HG03558 (cell line): ENCODE measurements around the gene HIVEP3.

ENCODE experiments used
- ATAC-seq: cut with Tn5 transposase; IDR thresholded peaks from one replicate; pipeline ENCODE4 v1.9.1; 2021; ENCODE audit warnings: moderate number of reproducible peaks; ENCODE audit not compliant: unreplicated experiment; ENCODE audit errors: extremely low read depth

HIVEP3 gene

GRCh38 chr1:41582851-41583657, 335.7 kb downstream of the HIVEP3 start:
- no peak for ATAC-seq

- no peak for ATAC-seq
These were observed 336.4 kb downstream of the HIVEP3 start for GRCh38 chr1:41582351-41582750.

- ATAC-seq: no peak
These were observed 336.8 kb downstream of the HIVEP3 start for GRCh38 chr1:41582004-41582325.

GRCh38 chr1:41581216-41582003, 337.3 kb downstream of the HIVEP3 start:
- ATAC-seq: no peak

- no peak for ATAC-seq
These were observed 338.1 kb downstream of the HIVEP3 start for GRCh38 chr1:41580520-41581172.

- no peak for ATAC-seq
These were observed 338.7 kb downstream of the HIVEP3 start for GRCh38 chr1:41580021-41580420.

- no peak for ATAC-seq
These were observed 339.9 kb downstream of the HIVEP3 start for GRCh38 chr1:41578712-41579335.

- no peak for ATAC-seq
These were observed 342.1 kb downstream of the HIVEP3 start for GRCh38 chr1:41576620-41577019.

- ATAC-seq: no peak
These were observed 342.5 kb downstream of the HIVEP3 start for GRCh38 chr1:41576206-41576605.

GRCh38 chr1:41574842-41575241, 343.9 kb downstream of the HIVEP3 start:
- ATAC-seq: no peak

- no peak for ATAC-seq
These were observed 344.7 kb downstream of the HIVEP3 start for GRCh38 chr1:41573785-41574713.

- ATAC-seq: no peak
These were observed 345.5 kb downstream of the HIVEP3 start for GRCh38 chr1:41573194-41573593.

- no peak for ATAC-seq
These were observed 346.5 kb downstream of the HIVEP3 start for GRCh38 chr1:41572224-41572623.

GRCh38 chr1:41571041-41571440, 347.7 kb downstream of the HIVEP3 start:
- ATAC-seq: no peak

GRCh38 chr1:41568204-41568603, 350.5 kb downstream of the HIVEP3 start:
- no peak for ATAC-seq

- ATAC-seq: no peak
These were observed 351.8 kb downstream of the HIVEP3 start for GRCh38 chr1:41566969-41567368.

GRCh38 chr1:41566274-41566885, 352.3 kb downstream of the HIVEP3 start:
- ATAC-seq: no peak

GRCh38 chr1:41564741-41565475, 353.8 kb downstream of the HIVEP3 start:
- no peak for ATAC-seq

GRCh38 chr1:41562328-41562727, 356.4 kb downstream of the HIVEP3 start:
- ATAC-seq: no peak
